Stimulated activated effector memory CD8-positive, alpha-beta T cell treated with anti-CD3 and anti-CD28 coated beads, Interleukin-12 subunit alpha, Interleukin-12 subunit beta, amount 100 ng/mL, for 72 hours (primary cell): ENCODE measurements around the gene PAK1IP1.
"Not testable (repeated sequence)": the region's sequence is repeated elsewhere in the genome, so short reads cannot be mapped to it uniquely, and the experiment has no call there.

ENCODE experiments used
- ATAC-seq: fragments of 150-1000 bp; cut with Tn5 transposase; 2 replicates; pipeline ENCODE4 v1.10.0; 2021
- DNase-seq, 2 donors: peaks; one replicate each; pipeline ENCODE4 v3.0.0; 2021 to 2022; ENCODE audit warnings: low spot score in 2 of 2
- H3K27ac Mint-ChIP-seq: one replicate; pipeline ENCODE4 v1.8.0; 2022; ENCODE audit warnings: mild to moderate bottlenecking, mixed read lengths
- H3K36me3 Mint-ChIP-seq: one replicate; pipeline ENCODE4 v1.8.0; 2022; ENCODE audit warnings: mild to moderate bottlenecking, mixed read lengths
- H3K4me1 Mint-ChIP-seq: one replicate; pipeline ENCODE4 v1.8.0; 2022; ENCODE audit warnings: mixed read lengths
- H3K4me3 Mint-ChIP-seq: one replicate; pipeline ENCODE4 v1.8.0; 2022; ENCODE audit warnings: mild to moderate bottlenecking, mixed read lengths
- H3K9me3 Mint-ChIP-seq: one replicate; pipeline ENCODE4 v1.8.0; 2022; ENCODE audit warnings: mixed read lengths

The PAK1IP1 gene

DNA sequence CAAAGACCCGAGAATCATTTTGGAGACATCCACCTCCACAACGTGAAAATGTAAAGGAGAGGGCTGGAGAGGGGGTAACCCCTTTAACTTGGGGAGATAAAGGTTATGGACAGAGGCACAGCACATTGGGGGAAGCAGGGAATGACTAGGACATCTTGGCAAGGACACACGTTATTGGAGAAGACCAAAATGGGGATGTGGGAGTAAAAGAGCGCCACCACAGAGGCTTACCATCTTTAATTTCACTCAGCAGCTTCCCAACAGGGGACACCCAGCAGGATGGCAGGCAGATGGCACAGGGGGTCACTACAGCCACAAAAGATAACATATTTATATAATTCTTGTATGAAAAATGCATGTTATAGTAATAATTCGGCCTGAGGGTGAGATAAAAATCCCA lies 10.2 kb upstream of the PAK1IP1 start:
- no peaks in the 10 kb centered on the region for H3K9me3 Mint-ChIP-seq
- no peaks in the 10 kb centered on the region for H3K36me3 Mint-ChIP-seq
- ATAC-seq (no peak), DNase-seq (no peak)
- no peak overlapping the region for H3K4me3 Mint-ChIP-seq
- H3K4me1 Mint-ChIP-seq = no peaks in the 10 kb centered on the region
- H3K27ac Mint-ChIP-seq = peak overlapping the region; percentile 29

DNA sequence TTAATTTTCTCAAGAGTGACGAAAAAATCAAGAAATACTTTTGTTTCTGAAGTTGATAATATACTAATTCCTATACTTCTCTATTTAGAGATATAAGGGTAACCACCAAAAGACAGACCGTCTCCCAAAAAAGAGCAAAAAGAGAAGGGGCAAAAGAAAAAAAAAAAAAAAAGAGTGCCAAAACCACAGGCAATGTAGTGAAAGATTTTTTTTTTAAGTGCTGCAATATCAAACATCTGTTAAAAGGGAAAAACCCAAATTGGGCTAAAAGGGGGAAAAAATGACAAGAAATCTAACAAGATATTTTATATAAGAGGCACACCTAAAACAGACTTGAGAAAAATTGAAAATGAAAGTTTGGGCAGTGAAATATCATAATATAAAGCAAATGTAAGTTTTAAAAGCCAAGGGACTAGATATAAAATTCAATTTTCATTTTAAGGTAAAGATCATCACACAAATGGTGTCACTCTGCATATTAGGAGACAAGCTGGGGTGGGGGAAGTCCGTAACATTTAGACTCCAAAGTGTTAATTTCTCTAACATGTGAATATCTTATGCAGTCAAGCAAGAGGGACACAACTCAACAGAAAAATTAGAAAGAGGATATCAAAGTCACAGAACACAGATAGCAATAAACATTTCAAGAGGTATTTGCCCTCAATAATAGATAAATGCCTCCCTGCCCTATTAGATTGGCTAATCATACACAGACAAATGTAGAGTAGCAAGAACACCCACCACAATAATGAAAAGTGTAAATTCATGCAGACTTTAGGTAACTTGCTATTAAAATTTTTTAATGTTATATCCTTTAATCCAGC lies 9.5 kb upstream of the PAK1IP1 start:
- no peaks in the 10 kb centered on the region for H3K4me1 Mint-ChIP-seq
- H3K36me3 Mint-ChIP-seq = no peaks in the 10 kb centered on the region
- H3K27ac Mint-ChIP-seq = no peak overlapping the region
- no peak for ATAC-seq
- H3K9me3 Mint-ChIP-seq = no peaks in the 10 kb centered on the region
- H3K4me3 Mint-ChIP-seq = no peak overlapping the region
- no peak for DNase-seq

DNA sequence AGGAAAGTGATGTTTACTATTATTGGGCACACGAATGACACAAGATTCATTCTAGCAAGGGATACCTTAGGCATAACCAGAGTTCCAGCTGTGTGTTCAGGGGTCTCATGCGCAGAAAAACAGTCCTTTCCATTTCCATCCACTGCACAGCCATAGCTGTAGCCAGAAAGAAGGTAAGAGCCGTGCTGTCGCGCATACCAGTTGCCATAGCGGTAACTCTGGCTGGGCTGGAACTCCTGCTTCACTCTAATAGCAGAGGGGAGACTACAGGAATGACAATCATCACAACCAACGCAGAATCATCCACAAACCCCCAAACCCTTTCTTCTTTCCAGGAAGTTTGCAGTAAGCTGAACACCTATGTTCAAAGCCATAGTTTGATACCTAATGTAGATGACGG lies 7.9 kb upstream of the PAK1IP1 start:
- no peak for ATAC-seq
- no peak for DNase-seq
- no peak overlapping the region for H3K4me3 Mint-ChIP-seq
- H3K36me3 Mint-ChIP-seq = no peaks in the 10 kb centered on the region
- no peaks in the 10 kb centered on the region for H3K4me1 Mint-ChIP-seq
- H3K9me3 Mint-ChIP-seq = no peaks in the 10 kb centered on the region
- H3K27ac Mint-ChIP-seq = no peak overlapping the region

DNA sequence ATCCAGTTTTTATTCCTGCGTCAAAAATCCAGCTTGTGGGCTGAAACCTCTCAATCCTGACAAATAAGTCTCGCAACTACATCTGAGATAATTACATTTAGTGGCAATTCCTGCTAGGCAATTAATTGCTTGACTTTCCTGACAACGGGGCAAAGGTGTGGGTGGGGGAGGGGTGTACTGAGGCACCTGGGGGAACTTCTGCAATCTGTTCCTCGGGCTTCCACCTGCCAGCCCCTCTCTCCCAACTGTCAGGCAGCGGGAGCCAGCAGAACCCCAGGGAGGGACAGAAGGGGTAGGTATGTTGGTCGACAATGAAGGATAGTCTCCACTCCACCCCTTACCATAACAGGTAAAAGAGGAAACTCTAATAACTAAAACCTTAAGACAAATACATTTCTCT lies 7.2 kb upstream of the PAK1IP1 start:
- DNase-seq = no peak
- no peaks in the 10 kb centered on the region for H3K9me3 Mint-ChIP-seq
- no peak overlapping the region for H3K27ac Mint-ChIP-seq
- H3K4me3 Mint-ChIP-seq = no peak overlapping the region
- no peak for ATAC-seq
- H3K36me3 Mint-ChIP-seq = no peaks in the 10 kb centered on the region
- H3K4me1 Mint-ChIP-seq = peaks cover under 1% of the 10 kb centered on the region

DNA sequence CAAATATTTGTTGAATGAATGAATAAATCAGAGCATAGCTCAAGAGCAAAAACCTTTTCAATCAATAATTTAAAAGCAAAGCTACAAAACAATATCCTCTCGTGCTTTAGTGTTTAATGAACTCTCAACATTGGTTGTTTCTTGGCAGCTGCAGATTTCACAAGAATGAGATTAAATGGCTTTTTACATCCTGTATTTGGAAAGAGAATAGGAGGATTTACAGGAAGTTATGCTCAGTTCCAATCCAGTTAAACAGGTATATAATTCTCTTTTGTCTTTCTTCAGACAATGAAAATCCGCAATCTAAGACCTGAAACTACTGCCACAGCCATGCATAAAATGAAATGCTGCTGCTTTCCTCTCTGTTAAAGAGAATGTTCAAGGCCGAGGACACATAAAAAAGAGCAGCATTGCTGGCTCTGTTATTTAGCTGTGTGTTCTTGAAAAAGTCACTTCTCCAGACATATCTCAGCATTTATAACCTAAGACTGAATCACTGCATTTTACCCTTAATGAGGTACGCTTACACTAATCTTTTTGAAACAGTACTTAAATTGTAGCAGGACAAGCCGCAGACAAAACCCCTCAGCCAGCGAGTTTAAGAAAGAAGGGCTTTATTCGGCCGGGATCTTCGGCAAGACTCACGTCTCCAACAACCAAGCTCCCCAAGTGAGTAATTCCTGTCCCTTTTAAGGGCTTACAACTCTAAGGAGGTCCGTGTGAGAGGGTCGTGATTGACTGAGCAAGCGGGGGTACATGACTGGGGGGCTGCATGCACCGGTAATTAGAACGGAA lies 3.9 kb upstream of the PAK1IP1 start:
- Mint-ChIP-seq H3K9me3 (no peaks in the 10 kb centered on the region), H3K4me3 (no peak overlapping the region), H3K4me1 (peaks cover 17% of the 10 kb centered on the region), H3K36me3 (peaks cover 19% of the 10 kb centered on the region), H3K27ac (no peak overlapping the region)
- DNase-seq (no peak), ATAC-seq (no peak)

DNA sequence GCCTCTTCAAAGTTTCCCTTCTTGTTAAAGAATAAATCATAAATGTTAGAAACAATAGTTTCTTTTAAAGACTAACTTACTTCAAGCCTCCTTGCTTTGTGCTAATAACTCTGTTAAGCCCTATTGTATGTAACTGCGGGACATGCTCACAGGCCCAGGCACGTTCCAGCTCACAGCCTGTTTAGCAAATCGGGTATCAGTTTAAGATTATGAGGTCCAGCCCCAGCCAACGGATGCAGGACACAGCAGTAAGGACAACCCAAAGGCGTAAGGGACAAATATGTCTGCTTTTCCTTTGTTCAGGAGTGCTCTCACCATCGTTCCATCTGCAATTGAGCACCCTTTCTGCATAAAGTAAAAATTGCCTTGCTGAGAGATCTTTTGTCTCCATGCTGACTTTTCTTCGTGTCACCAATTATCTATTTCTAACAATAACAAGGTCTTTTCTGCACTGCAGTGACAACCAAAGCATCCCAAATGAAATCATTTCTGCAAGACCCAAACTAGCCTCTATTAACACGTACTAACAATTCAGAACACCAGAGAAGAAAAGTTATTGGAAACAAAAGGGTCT lies 1.7 kb upstream of the PAK1IP1 start:
- ATAC-seq = no peak
- peaks cover 34% of the 10 kb centered on the region for H3K36me3 Mint-ChIP-seq
- DNase-seq = no peak
- no peaks in the 10 kb centered on the region for H3K9me3 Mint-ChIP-seq
- peak overlapping the region; percentile 96 for H3K4me3 Mint-ChIP-seq
- H3K27ac Mint-ChIP-seq = no peak overlapping the region
- H3K4me1 Mint-ChIP-seq = peaks cover 30% of the 10 kb centered on the region

DNA sequence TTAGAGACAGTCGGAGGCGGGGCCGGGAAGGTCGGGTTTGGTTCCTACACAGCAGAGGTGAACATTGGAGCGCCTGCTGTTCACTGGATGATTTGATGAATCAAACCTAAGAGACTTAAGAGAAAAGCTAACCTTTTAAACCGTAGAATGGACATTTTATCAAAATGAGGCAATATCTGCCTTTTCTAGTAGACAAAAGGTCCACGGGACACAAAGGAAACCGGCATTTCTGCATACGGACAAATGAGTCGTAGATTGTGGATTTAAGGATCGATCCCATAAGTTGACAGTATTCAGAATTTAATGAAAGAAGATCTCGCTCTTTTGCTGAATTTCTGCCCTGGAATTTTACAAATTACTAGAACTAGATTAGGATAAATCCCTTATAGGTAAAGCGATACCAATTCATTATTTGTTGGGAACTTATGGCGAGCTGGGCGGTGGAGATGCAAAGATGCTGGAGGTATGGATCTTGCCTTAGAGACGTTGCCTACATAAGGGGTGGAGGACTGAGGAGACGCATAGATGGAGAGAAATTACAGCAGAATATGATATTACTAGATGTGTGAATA lies 400 bp downstream of the PAK1IP1 start:
- H3K4me3 Mint-ChIP-seq = peak overlapping the region; percentile 96
- H3K36me3 Mint-ChIP-seq = peaks cover 55% of the 10 kb centered on the region
- no peak for DNase-seq
- peaks cover 44% of the 10 kb centered on the region for H3K4me1 Mint-ChIP-seq
- no peaks in the 10 kb centered on the region for H3K9me3 Mint-ChIP-seq
- peak overlapping the region; percentile 100 for H3K27ac Mint-ChIP-seq
- no peak for ATAC-seq

DNA sequence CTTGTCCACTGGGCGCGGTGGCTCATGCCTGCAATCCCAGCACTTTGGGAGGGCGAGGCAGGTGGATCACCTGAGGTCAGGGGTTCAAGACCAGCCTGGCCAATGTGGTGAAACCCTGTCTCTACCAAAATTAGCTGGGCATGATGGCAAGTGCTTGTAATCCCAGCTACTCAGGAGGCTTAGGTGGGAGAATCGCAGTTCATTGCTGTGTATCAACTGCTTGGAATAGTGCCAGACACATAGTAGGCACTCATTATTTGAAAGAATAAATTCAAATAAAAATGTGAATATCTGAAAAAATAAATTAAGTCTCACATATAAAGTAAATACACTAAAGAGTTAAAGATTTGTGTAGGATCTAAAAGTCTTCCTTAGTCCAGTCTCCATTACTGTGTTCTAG lies 1.9 kb downstream of the PAK1IP1 start:
- DNase-seq (no peak), ATAC-seq (no peak)
- H3K27ac Mint-ChIP-seq = no peak overlapping the region
- peaks cover 70% of the 10 kb centered on the region for H3K36me3 Mint-ChIP-seq
- H3K4me1 Mint-ChIP-seq = peaks cover 54% of the 10 kb centered on the region
- H3K4me3 Mint-ChIP-seq = peak overlapping the region; percentile 96
- no peaks in the 10 kb centered on the region for H3K9me3 Mint-ChIP-seq

DNA sequence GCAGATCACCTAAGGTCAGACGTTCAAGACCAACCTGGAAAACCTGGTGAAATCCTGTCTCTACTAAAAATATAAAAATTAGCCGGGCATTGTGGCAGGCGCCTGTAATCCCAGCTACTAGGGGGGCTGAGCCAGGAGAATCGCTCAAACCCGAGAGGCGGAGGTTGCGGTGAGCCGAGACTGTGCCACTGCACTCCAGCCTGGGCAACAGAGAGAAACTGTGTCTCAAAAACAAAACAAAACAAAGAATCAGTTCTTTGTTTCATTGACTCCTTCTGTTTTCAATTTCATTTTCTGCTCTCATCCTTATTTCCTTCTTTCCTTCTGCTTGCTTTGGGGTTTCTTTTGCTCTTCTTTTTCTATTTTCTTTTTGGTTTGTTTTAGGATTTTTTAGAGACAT lies 19.2 kb downstream of the PAK1IP1 start:
- DNase-seq (no peak), ATAC-seq (no peak)
- H3K36me3 Mint-ChIP-seq = peaks cover 27% of the 10 kb centered on the region
- peaks cover 6% of the 10 kb centered on the region for H3K4me1 Mint-ChIP-seq
- H3K9me3 Mint-ChIP-seq = no peaks in the 10 kb centered on the region
- peak overlapping the region; percentile 52 for H3K27ac Mint-ChIP-seq
- no peak overlapping the region for H3K4me3 Mint-ChIP-seq

DNA sequence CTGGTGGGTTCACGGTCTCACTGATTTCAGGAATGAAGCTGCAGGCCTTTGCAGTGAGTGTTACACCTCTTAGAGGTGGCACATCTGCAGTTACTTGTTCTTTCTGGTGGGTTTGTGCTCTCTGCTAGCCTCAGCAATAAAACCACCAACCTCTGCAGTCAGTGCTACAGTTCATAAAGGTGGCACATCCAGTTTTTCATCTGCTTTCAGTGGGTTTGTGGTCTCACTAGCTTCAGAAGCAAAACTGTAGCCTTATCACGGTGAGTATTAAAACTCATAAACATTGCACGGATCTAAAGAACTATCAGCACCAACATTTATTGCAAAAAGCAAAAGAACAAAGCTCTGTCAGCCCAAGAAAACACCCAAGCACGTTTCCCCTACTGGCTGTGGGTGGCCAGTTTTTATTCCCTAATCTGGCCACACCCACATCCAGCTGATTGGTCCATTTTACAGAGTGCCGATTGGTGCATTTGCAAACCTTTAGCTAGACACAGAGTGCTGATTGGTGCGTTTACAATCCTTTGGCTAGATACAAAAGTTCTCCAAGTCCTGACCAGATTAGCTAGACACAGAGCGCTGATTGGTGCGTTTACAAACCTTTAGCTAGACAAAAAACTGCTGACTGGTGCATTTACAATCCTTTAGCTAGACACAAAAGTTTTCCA lies 24.7 kb downstream of the PAK1IP1 start:
- DNase-seq = peak in 1 of 2 donors; percentile 65
- H3K4me1 Mint-ChIP-seq = peaks cover 21% of the 10 kb centered on the region
- peak; percentile 4 for ATAC-seq
- H3K36me3 Mint-ChIP-seq = peaks cover 6% of the 10 kb centered on the region
- H3K27ac Mint-ChIP-seq = peak overlapping the region; percentile 67
- H3K9me3 Mint-ChIP-seq = no peaks in the 10 kb centered on the region
- H3K4me3 Mint-ChIP-seq = peak overlapping the region; percentile 94

DNA sequence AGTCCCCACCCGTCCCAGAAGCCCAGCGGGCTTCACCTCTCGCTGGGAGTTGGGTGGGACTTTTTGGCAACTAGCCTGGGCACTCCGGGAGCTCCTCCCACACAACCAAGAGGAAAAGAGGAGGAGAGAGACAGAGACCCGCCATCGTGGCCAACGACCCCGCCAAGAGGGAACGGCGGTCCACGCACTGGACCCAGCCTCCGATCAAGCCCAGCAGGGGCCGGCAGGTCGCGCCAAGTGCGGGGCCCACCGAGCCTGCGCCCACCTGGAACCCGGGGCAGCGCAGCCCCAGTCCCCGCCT lies 25.1 kb downstream of the PAK1IP1 start:
- DNase-seq = no peak
- peaks cover 6% of the 10 kb centered on the region for H3K36me3 Mint-ChIP-seq
- peak overlapping the region; percentile 67 for H3K27ac Mint-ChIP-seq
- ATAC-seq = no peak
- peaks cover 20% of the 10 kb centered on the region for H3K4me1 Mint-ChIP-seq
- H3K4me3 Mint-ChIP-seq = peak overlapping the region; percentile 94
- no peaks in the 10 kb centered on the region for H3K9me3 Mint-ChIP-seq

DNA sequence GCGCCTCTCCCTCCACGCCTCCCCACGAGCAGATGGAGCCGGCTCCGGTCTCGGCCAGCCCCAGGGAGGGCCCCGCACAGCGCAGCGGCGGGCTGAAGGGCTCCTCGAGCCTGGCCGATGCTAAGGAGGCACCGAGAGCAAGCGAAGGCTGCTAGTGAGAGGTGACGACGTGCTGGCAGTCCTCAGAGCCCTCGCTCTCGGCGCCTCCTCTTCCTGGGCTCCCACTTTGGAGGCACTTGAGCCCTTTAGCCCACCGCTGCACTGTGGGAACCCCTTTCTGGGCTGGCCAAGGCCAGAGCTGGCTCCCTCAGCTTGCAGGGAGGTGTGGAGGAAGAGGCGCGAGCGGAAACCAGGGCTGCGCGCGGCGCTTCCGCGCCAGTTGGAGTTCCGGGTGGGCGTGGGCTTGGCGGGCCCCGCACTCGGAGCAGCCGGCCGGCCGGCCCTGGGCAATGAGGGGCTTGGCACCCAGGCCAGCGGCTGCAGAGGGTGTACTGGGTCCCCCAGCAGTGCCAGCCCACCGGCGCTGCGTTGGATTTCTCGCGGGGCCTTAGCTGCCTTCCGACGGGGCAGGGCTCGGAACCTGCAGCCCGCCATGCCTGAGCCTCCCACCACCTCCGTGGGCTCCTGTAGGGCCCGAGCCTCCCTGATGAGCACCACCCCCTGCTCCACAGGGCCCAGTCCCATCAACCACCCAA lies 25.6 kb downstream of the PAK1IP1 start:
- DNase-seq = peak; percentile 36 to 77
- H3K9me3 Mint-ChIP-seq = no peaks in the 10 kb centered on the region

DNA sequence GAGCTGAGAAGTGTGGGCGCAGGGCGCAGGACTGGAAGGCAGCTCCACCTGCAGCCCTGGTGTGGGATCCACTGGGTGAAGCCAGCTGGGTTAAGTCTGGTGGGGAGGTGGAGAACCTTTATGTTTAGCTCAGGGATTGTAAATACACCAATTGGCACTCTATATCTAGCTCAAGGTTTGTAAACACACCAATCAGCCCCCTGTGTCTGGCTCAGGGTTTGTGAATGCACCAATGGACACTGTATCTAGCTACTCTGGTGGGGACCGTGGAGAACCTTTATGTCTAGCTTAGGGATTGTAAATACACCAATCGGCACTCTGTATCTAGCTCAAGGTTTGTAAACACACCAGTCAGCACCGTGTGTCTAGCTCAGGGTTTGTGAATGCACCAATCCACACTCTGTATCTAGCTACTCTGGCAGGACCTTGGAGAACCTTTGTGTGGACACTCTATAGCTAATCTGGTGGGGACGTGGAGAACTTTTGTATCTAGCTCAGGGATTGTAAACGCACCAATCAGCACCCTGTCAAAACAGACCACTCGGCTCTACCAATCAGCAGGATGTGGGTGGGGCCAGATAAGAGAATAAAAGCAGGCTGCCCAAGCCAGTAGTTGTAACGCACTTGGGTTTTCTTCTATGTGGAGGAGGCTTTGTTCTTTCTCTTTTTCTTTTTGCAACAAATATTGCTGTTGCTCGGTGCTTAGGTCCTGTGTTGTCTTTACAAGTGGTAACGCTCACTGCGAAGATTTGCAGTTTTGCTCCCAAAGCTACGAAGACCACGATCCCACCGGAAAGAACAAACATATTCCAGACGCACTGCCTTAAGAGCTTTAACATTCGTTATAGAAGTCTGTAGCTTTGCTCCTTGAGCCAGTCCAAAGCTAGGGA lies 26.4 kb downstream of the PAK1IP1 start:
- DNase-seq = peak in 1 of 2 donors; percentile 59
- not testable (repeated sequence) for ATAC-seq, H3K9me3 Mint-ChIP-seq
- peak overlapping the region; percentile 94 for H3K4me3 Mint-ChIP-seq
- peaks cover 29% of the 10 kb centered on the region for H3K4me1 Mint-ChIP-seq
- peaks cover 12% of the 10 kb centered on the region for H3K36me3 Mint-ChIP-seq
- H3K27ac Mint-ChIP-seq = peak overlapping the region; percentile 34

More for the DNA sequence above, 25.6 kb downstream of the PAK1IP1 start:
- Mint-ChIP-seq H3K4me3 (peak overlapping the region; percentile 94), H3K36me3 (peaks cover 9% of the 10 kb centered on the region), H3K27ac (peak overlapping the region; percentile 67), H3K4me1 (peaks cover 24% of the 10 kb centered on the region)
- ATAC-seq = peak; percentile 56
